Measurements from ENCODE around the gene ZNF407. TPM values are rescaled to one million over a fixed set of nuclear protein-coding genes. Genes with fewer than 3 reads are reported as not detected.

The ZNF407 gene
- total RNA-seq, 5 donors from 2014 or later (not counting 1 experiment from before 2014, with no cell fraction given), result 22.9 to 37.4 (median 24.4) TPM

DNA sequence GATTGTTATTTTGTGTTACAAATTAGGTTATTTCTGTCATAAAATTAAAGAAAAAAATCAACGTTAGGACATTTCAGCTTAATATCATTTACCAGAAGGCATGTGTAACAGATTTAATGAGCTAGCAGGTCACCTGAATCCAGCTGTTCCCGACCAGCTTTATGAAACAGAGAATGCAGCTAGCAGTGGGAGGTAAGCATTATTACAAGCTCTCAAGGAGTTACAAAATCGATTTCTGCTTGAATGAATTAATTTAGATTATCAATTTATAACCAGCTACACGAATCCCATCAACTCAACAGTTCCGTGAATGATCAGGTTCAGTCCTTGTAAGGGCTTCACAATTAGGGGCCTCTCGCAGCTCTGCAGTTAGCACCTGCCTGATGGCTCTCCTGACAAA is 399.3 kb downstream of the ZNF407 start:
- no peak overlapping the region for H3K27ac Mint-ChIP-seq
- Histone ChIP-seq H3K27me3 (replicated peaks in 1 of 2; ENCODE audit: control insufficient read depth in 2 of 2, extremely low read depth in 1 of 2, insufficient read depth in 2 of 2, low read length in 1 of 2) (no peaks in the 10 kb centered on the region), H3K9me3 (no peaks in the 10 kb centered on the region), H3K27ac (ENCODE audit: low read length) (no peak overlapping the region), H3K36me3 (ENCODE audit: control insufficient read depth in 2 of 2, extremely low read depth in 1 of 2, insufficient read depth in 1 of 2, low read length in 1 of 2) (no peaks in the 10 kb centered on the region), H3K4me3 (ENCODE audit: control insufficient read depth in 1 of 2, extremely low read depth in 1 of 2, low read length in 1 of 2) (no peak overlapping the region), H3K4me1 (ENCODE audit: control insufficient read depth in 1 of 2, extremely low read depth in 1 of 2, insufficient read depth in 2 of 2, low read length in 2 of 2) (peaks cover 4 to 19% of the 10 kb centered on the region in 2 experiments)
- peaks cover 23% of the 10 kb centered on the region for H3K36me3 Mint-ChIP-seq
- no peaks in the 10 kb centered on the region for H3K27me3 Mint-ChIP-seq
- H3K4me1 Mint-ChIP-seq, result peaks cover 27 to 40% (median 36%) of the 10 kb centered on the region in 3 donors
- H3K4me3 Mint-ChIP-seq, result no peak overlapping the region
- DNase-seq (no peak), ATAC-seq (replicated peaks in 1 of 4) (no peak)
- peaks cover 0 to 4% (median 0%) of the 10 kb centered on the region in 3 donors for H3K9me3 Mint-ChIP-seq
- CTCF ChIA-PET, result interaction anchor here in 1 of 2 donors (0.6 kb wide), 1 partner anchor 36 kb away, joined by 5 read pairs; no protein-coding TSS in a partner anchor
- POLR2A ChIA-PET, result no interaction called here
- WGBS (ENCODE audit: insufficient coverage), result 96% methylated on average over 3 of the region's 6 CpGs

DNA sequence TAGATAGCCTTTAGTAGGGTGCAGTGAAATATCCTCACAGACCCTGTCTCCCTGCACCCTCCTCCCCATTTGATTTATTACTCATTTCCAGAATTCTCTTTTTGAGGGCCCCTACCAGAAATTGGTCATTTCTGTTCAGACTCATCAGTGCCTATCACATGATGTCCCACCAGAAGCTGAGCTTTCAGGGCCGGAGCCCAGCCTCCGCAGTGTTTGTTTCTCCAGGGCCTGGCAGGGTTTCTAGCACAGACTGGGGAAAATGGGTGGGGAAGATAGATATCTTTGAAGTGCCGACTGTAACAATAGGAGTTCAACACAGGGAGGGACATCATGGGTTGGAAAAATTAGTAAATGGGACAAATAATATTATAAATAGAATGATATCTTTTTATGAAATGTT is 403.2 kb downstream of the ZNF407 start:
- no peak overlapping the region for H3K4me3 Mint-ChIP-seq
- no peaks in the 10 kb centered on the region for H3K9me3 ChIP-seq
- H3K27ac Mint-ChIP-seq, result no peak overlapping the region
- no peak overlapping the region for H3K27ac ChIP-seq (ENCODE audit: low read length)
- H3K36me3 Mint-ChIP-seq, result peaks cover 25% of the 10 kb centered on the region
- WGBS (ENCODE audit: insufficient coverage), result no CpG with 5 or more reads among the region's 3 CpGs
- H3K4me1 ChIP-seq (ENCODE audit: control insufficient read depth in 1 of 2, extremely low read depth in 1 of 2, insufficient read depth in 2 of 2, low read length in 2 of 2), result no peaks in the 10 kb centered on the region
- peaks cover 0 to 5% (median 4%) of the 10 kb centered on the region in 3 donors for H3K4me1 Mint-ChIP-seq
- H3K36me3 ChIP-seq (ENCODE audit: control insufficient read depth in 2 of 2, extremely low read depth in 1 of 2, insufficient read depth in 1 of 2, low read length in 1 of 2), result no peaks in the 10 kb centered on the region
- DNase-seq (no peak), ATAC-seq (replicated peaks in 1 of 4) (no peak)
- no peaks in the 10 kb centered on the region for H3K27me3 Mint-ChIP-seq
- H3K9me3 Mint-ChIP-seq, result peaks cover 0 to 4% (median 0%) of the 10 kb centered on the region in 3 donors
- ChIA-PET POLR2A (no interaction called here), CTCF (no interaction called here)
- H3K27me3 ChIP-seq (replicated peaks in 1 of 2; ENCODE audit: control insufficient read depth in 2 of 2, extremely low read depth in 1 of 2, insufficient read depth in 2 of 2, low read length in 1 of 2), result no peaks in the 10 kb centered on the region
- no peak overlapping the region for H3K4me3 ChIP-seq (ENCODE audit: control insufficient read depth in 1 of 2, extremely low read depth in 1 of 2, low read length in 1 of 2)

DNA sequence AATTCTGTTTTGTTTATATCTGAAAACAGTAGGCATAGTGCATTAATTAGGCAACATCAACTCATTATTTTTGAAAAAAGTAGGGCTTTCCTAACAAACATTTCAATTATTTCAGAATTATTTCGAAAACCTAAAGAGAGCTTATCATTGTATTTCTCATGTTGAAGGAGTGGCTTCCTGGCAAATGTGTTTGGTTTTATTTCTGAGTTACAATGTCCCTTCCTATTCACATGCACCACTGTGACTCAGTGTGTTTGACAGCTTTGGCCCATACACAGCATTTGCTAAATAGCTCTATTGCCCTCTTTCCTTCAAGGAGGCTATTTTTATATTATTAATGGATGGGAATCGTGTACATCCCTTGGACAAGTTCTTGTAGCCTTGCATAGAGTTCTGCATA is 405.4 kb downstream of the ZNF407 start:
- no peak overlapping the region for H3K27ac ChIP-seq (ENCODE audit: low read length)
- H3K4me3 ChIP-seq (ENCODE audit: control insufficient read depth in 1 of 2, extremely low read depth in 1 of 2, low read length in 1 of 2), result no peak overlapping the region
- DNase-seq, result no peak
- WGBS (ENCODE audit: insufficient coverage), result no CpG with 5 or more reads among the region's 2 CpGs
- no peaks in the 10 kb centered on the region for H3K4me1 ChIP-seq (ENCODE audit: control insufficient read depth in 1 of 2, extremely low read depth in 1 of 2, insufficient read depth in 2 of 2, low read length in 2 of 2)
- ChIA-PET POLR2A (interaction anchor here in 1 of 2 donors (0.6 kb wide), 1 partner anchor 49 kb away, joined by 5 read pairs; no protein-coding TSS in a partner anchor), CTCF (no interaction called here)
- H3K9me3 Mint-ChIP-seq, result peaks cover 0 to 4% (median 0%) of the 10 kb centered on the region in 3 donors
- no peaks in the 10 kb centered on the region for H3K4me1 Mint-ChIP-seq
- no peak overlapping the region for H3K4me3 Mint-ChIP-seq
- no peaks in the 10 kb centered on the region for H3K27me3 ChIP-seq (replicated peaks in 1 of 2; ENCODE audit: control insufficient read depth in 2 of 2, extremely low read depth in 1 of 2, insufficient read depth in 2 of 2, low read length in 1 of 2)
- H3K36me3 Mint-ChIP-seq, result peaks cover 22% of the 10 kb centered on the region
- H3K36me3 ChIP-seq (ENCODE audit: control insufficient read depth in 2 of 2, extremely low read depth in 1 of 2, insufficient read depth in 1 of 2, low read length in 1 of 2), result no peaks in the 10 kb centered on the region
- no peaks in the 10 kb centered on the region for H3K9me3 ChIP-seq
- no peak overlapping the region for H3K27ac Mint-ChIP-seq
- H3K27me3 Mint-ChIP-seq, result no peaks in the 10 kb centered on the region
- no peak for ATAC-seq (replicated peaks in 1 of 4)

DNA sequence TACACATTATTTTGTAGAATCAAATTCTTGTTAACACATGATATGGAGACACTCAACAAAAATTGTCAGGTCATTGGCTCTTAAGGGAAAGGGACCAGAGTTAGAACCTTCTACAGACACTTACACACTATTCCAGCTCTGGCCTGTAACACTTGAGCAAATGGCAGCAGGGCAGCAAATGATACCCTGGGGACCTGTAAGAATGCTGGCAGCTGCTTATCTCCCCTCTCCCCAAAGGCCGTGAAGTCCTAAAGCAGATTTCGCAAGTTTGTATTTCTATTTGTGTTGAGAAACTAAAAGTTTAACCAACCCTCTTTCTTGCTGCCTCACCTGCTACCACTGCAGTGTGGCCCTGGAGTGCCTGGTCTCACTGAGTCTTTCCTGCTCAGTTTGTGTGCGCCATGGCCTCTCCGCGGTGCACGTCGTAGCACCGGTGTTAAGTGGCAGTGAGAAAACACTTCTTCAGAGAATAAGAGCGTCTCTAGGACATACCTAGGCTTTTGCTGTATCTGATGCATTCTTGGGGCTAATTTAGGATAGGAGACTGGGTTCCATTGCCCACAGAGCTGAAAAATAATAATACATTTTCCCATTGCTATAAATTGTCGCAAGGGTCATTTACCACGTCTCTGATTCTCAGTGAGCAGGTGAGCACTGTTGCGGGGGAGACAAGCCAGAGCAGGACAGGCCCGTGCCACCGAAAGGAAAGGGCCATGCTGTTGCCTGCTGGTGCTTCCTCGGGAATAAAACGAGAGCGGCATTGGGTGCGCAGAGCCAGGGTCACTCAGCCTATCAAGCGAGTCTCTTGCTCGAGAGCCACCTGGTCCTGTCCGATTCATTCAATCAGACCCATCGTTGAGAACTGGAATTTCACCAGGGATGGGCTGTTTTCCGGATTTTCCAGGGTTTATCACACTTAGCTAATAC is 406.4 kb downstream of the ZNF407 start:
- Mint-ChIP-seq H3K27me3 (no peaks in the 10 kb centered on the region), H3K36me3 (peaks cover 22% of the 10 kb centered on the region), H3K4me3 (no peak overlapping the region), H3K4me1 (no peaks in the 10 kb centered on the region), H3K9me3 (no peaks in the 10 kb centered on the region), H3K27ac (no peak overlapping the region)
- Histone ChIP-seq H3K27me3 (replicated peaks in 1 of 2; ENCODE audit: control insufficient read depth in 2 of 2, extremely low read depth in 1 of 2, insufficient read depth in 2 of 2, low read length in 1 of 2) (no peaks in the 10 kb centered on the region), H3K27ac (ENCODE audit: low read length) (no peak overlapping the region), H3K36me3 (ENCODE audit: control insufficient read depth in 2 of 2, extremely low read depth in 1 of 2, insufficient read depth in 1 of 2, low read length in 1 of 2) (no peaks in the 10 kb centered on the region), H3K4me1 (ENCODE audit: control insufficient read depth in 1 of 2, extremely low read depth in 1 of 2, insufficient read depth in 2 of 2, low read length in 2 of 2) (no peaks in the 10 kb centered on the region), H3K9me3 (no peaks in the 10 kb centered on the region), H3K4me3 (ENCODE audit: control insufficient read depth in 1 of 2, extremely low read depth in 1 of 2, low read length in 1 of 2) (no peak overlapping the region)
- POLR2A ChIA-PET, result no interaction called here
- DNase-seq (no peak), ATAC-seq (replicated peaks in 1 of 4) (no peak)
- CTCF ChIA-PET, result no interaction called here
- WGBS (ENCODE audit: insufficient coverage), result over 99% methylated on average over 13 of the region's 23 CpGs

DNA sequence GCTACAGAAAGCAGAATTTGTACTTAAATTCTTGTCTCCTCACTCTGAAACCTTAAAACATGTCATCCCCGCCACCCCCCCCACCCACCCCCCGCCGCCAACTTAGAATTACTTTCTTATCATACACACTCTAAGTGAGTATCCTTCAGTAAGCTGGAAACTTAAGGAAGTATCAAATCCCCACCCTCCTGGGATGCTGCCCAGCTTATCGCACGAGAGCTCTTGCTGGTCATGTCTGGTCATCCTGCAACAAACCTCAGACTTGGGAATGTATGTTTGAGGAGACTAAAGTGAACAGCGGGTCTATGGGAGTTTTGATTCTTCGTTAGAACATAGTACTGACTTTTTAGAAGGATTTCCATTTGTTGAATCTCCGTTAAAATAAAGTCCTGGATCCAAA is 408.0 kb downstream of the ZNF407 start:
- WGBS (ENCODE audit: insufficient coverage), result 97% methylated on average over 3 of the region's 8 CpGs
- H3K27me3 Mint-ChIP-seq, result no peaks in the 10 kb centered on the region
- H3K36me3 ChIP-seq (ENCODE audit: control insufficient read depth in 2 of 2, extremely low read depth in 1 of 2, insufficient read depth in 1 of 2, low read length in 1 of 2), result no peaks in the 10 kb centered on the region
- H3K36me3 Mint-ChIP-seq, result peaks cover 22% of the 10 kb centered on the region
- no peak overlapping the region for H3K27ac ChIP-seq (ENCODE audit: low read length)
- H3K27me3 ChIP-seq (replicated peaks in 1 of 2; ENCODE audit: control insufficient read depth in 2 of 2, extremely low read depth in 1 of 2, insufficient read depth in 2 of 2, low read length in 1 of 2), result no peaks in the 10 kb centered on the region
- H3K4me3 Mint-ChIP-seq, result no peak overlapping the region
- ChIA-PET POLR2A (interaction anchor here in 1 of 2 donors (0.9 kb wide), 1 partner anchor 19 kb away, joined by 3 read pairs; no protein-coding TSS in a partner anchor), CTCF (interaction anchor here in 1 of 2 donors (0.5 kb wide), 1 partner anchor 39 kb away, joined by 3 read pairs; no protein-coding TSS in a partner anchor)
- H3K9me3 Mint-ChIP-seq, result no peaks in the 10 kb centered on the region
- H3K4me1 ChIP-seq (ENCODE audit: control insufficient read depth in 1 of 2, extremely low read depth in 1 of 2, insufficient read depth in 2 of 2, low read length in 2 of 2), result no peaks in the 10 kb centered on the region
- no peaks in the 10 kb centered on the region for H3K4me1 Mint-ChIP-seq
- DNase-seq (no peak), ATAC-seq (replicated peaks in 1 of 4) (no peak)
- H3K9me3 ChIP-seq, result no peaks in the 10 kb centered on the region
- H3K4me3 ChIP-seq (ENCODE audit: control insufficient read depth in 1 of 2, extremely low read depth in 1 of 2, low read length in 1 of 2), result no peak overlapping the region
- no peak overlapping the region for H3K27ac Mint-ChIP-seq

DNA sequence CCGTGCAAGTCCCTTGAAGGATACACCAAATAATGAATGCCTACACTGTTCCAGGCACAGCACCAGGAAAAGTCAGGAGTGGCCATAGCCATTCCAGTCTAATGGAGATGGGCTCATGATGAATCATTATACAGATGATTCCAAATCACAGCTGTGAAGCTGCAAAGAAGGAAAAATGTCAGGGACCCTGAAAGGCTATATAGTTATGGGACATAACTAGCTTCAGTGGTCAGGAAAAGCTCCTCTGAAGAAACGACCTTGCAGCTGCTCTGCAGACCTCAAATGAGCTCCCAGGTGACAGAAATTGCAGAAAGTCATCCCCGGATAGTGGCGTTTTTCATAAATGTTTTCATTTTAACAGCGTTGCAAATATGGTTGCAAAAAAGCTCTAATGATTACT is 410.5 kb downstream of the ZNF407 start:
- ATAC-seq (replicated peaks in 1 of 4), result no peak
- peaks cover 19% of the 10 kb centered on the region for H3K36me3 Mint-ChIP-seq

More for the DNA sequence above, 410.5 kb downstream of the ZNF407 start:
- ChIA-PET POLR2A (interaction anchor here in 1 of 2 donors (0.6 to 0.7 kb wide), 2 partner anchors 10 to 419 kb away, joined by 3 to 4 read pairs; no protein-coding TSS in a partner anchor), CTCF (interaction anchor here in 1 of 2 donors (1.0 kb wide), 1 partner anchor 30 kb away, joined by 3 read pairs; no protein-coding TSS in a partner anchor)
- Mint-ChIP-seq H3K4me1 (no peaks in the 10 kb centered on the region), H3K27ac (no peak overlapping the region), H3K9me3 (no peaks in the 10 kb centered on the region), H3K4me3 (no peak overlapping the region), H3K27me3 (no peaks in the 10 kb centered on the region)
- no peaks in the 10 kb centered on the region for H3K4me1 ChIP-seq (ENCODE audit: control insufficient read depth in 1 of 2, extremely low read depth in 1 of 2, insufficient read depth in 2 of 2, low read length in 2 of 2)
- no peaks in the 10 kb centered on the region for H3K9me3 ChIP-seq
- H3K36me3 ChIP-seq (ENCODE audit: control insufficient read depth in 2 of 2, extremely low read depth in 1 of 2, insufficient read depth in 1 of 2, low read length in 1 of 2), result no peaks in the 10 kb centered on the region
- H3K27ac ChIP-seq (ENCODE audit: low read length), result no peak overlapping the region
- WGBS (ENCODE audit: insufficient coverage), result 70% methylated on average over 2 of the region's 5 CpGs
- DNase-seq, result no peak
- H3K27me3 ChIP-seq (replicated peaks in 1 of 2; ENCODE audit: control insufficient read depth in 2 of 2, extremely low read depth in 1 of 2, insufficient read depth in 2 of 2, low read length in 1 of 2), result no peaks in the 10 kb centered on the region
- H3K4me3 ChIP-seq (ENCODE audit: control insufficient read depth in 1 of 2, extremely low read depth in 1 of 2, low read length in 1 of 2), result no peak overlapping the region
